ENCODE results near the gene TP53BP2.
"Not testable (repeated sequence)": the region's sequence is repeated elsewhere in the genome, so short reads cannot be mapped to it uniquely, and the experiment has no call there.

The TP53BP2 gene

GRCh38 chr1:223739366-223740037 is 106.2 kb downstream of the TP53BP2 start:
- DNase-seq (ENCODE audit: low read depth): no peak

GRCh38 chr1:223738465-223739365 is 107.0 kb downstream of the TP53BP2 start:
- DNase-seq (ENCODE audit: low read depth): no peak

GRCh38 chr1:223737342-223737741 is 108.4 kb downstream of the TP53BP2 start:
- DNase-seq (ENCODE audit: low read depth): no peak

- not testable (repeated sequence) for DNase-seq (ENCODE audit: low read depth)
Measured at GRCh38 chr1:223736638-223737037, 109.1 kb downstream of the TP53BP2 start.

- DNase-seq (ENCODE audit: low read depth): no peak
Measured at GRCh38 chr1:223733898-223734852, 111.6 kb downstream of the TP53BP2 start.

GRCh38 chr1:223732993-223733798 is 112.6 kb downstream of the TP53BP2 start:
- no peak for DNase-seq (ENCODE audit: low read depth)

- DNase-seq (ENCODE audit: low read depth): no peak
Measured at GRCh38 chr1:223731133-223731770, 114.5 kb downstream of the TP53BP2 start.

- DNase-seq (ENCODE audit: low read depth): no peak
Measured at GRCh38 chr1:223730479-223731132, 115.1 kb downstream of the TP53BP2 start.

GRCh38 chr1:223729906-223730305 is 115.8 kb downstream of the TP53BP2 start:
- DNase-seq (ENCODE audit: low read depth): no peak
